ENCODE measurements around the gene KASH5.

DNA sequence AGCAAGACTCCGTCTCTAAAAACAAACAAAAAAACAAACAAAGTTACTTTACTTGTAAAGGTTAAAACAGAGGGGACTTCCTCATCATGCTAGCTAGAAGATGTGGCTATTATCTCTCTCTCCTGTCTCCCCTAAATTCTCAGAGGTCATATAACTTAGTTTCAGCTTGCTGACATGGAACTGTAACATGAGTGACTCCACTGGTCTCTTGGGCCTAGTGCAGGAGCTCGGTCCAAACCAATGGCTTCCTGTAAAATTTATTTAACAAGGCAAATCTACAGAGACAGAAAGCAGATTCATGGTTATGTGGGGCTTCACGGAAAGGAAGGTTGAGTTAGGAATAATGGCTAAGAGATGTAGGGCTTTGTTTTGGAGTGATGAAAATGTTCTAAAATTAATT lies 9.5 kb upstream of the KASH5 start:
- TF ChIP-seq ETV6 (CRISPR knock-in tag; IDR thresholded peaks at IDR 0.05) (no peak), NR3C1 (CRISPR knock-in tag; conservative IDR thresholded peaks at IDR 0.05; ENCODE audit: low read depth) (no peak), CREB1 (CRISPR knock-in tag; IDR thresholded peaks at IDR 0.05) (no peak), ZNF671 (CRISPR knock-in tag; IDR thresholded peaks at IDR 0.05) (no peak), TP53 (CRISPR knock-in tag; IDR thresholded peaks at IDR 0.05) (no peak)
- TF ChIP-seq, protein P1, sequence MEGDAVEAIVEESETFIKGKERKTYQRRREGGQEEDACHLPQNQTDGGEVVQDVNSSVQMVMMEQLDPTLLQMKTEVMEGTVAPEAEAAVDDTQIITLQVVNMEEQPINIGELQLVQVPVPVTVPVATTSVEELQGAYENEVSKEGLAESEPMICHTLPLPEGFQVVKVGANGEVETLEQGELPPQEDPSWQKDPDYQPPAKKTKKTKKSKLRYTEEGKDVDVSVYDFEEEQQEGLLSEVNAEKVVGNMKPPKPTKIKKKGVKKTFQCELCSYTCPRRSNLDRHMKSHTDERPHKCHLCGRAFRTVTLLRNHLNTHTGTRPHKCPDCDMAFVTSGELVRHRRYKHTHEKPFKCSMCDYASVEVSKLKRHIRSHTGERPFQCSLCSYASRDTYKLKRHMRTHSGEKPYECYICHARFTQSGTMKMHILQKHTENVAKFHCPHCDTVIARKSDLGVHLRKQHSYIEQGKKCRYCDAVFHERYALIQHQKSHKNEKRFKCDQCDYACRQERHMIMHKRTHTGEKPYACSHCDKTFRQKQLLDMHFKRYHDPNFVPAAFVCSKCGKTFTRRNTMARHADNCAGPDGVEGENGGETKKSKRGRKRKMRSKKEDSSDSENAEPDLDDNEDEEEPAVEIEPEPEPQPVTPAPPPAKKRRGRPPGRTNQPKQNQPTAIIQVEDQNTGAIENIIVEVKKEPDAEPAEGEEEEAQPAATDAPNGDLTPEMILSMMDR (IDR thresholded peaks at IDR 0.05), result no peak
- TF ChIP-seq, protein P2, sequence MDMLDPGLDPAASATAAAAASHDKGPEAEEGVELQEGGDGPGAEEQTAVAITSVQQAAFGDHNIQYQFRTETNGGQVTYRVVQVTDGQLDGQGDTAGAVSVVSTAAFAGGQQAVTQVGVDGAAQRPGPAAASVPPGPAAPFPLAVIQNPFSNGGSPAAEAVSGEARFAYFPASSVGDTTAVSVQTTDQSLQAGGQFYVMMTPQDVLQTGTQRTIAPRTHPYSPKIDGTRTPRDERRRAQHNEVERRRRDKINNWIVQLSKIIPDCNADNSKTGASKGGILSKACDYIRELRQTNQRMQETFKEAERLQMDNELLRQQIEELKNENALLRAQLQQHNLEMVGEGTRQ (CRISPR knock-in tag; IDR thresholded peaks at IDR 0.05), result no peak
